Kidney (tissue), 14 donors: Measurements from ENCODE around the gene LRP10. TPM values are rescaled to one million over a fixed set of nuclear protein-coding genes. Genes with fewer than 3 reads are reported as not detected.

ENCODE experiments used
- DNase-seq, 5 donors: peaks; one replicate each; pipeline ENCODE4 v3.0.0-alpha.2; 2013 to 2020
- FAIRE-seq: peaks from 2 replicates; lab custom pipeline; 2012; peaks lifted over from hg19 to GRCh38; lab: Jason Lieb, UNC
- H3K27ac ChIP-seq, 2 donors: one replicate each; pipeline ENCODE4 v1.7.0; 2013; ENCODE audit warnings: low read depth in 2 of 2, low read length in 2 of 2, inconsistent platforms in 1 of 2
- H3K27me3 ChIP-seq: one replicate; pipeline ENCODE4 v1.7.1; 2013; ENCODE audit warnings: low read length, inconsistent platforms; ENCODE audit not compliant: control insufficient read depth, insufficient read depth
- H3K36me3 ChIP-seq, 3 donors: one replicate each; pipeline versions ENCODE4 v1.7.0 to v1.7.1; 2013; ENCODE audit warnings: low read length in 3 of 3, control low read depth in 1 of 3, inconsistent platforms in 1 of 3; ENCODE audit not compliant: insufficient read depth in 3 of 3, control insufficient read depth in 2 of 3
- H3K4me1 ChIP-seq, 3 donors: one replicate each; pipeline versions ENCODE4 v1.7.0 to v1.7.1; 2013; ENCODE audit warnings: low read length in 3 of 3, inconsistent platforms in 1 of 3, low read depth in 1 of 3; ENCODE audit not compliant: control insufficient read depth in 2 of 3, insufficient read depth in 2 of 3
- H3K4me3 ChIP-seq, 3 donors: one replicate each; pipeline versions ENCODE4 v1.7.0 to v1.8.1; 2013; ENCODE audit warnings: low read length in 3 of 3, control low read depth in 1 of 3, inconsistent platforms in 1 of 3
- H3K9ac ChIP-seq, 3 donors: one replicate each; pipeline versions ENCODE4 v1.7.0 to v1.7.1; 2013; ENCODE audit warnings: low read length in 3 of 3, control low read depth in 1 of 3, inconsistent platforms in 1 of 3
- H3K9me3 ChIP-seq, 3 donors: one replicate each; pipeline versions ENCODE4 v1.7.0 to v1.7.1; 2013; ENCODE audit warnings: low read length in 3 of 3, control low read depth in 1 of 3, inconsistent platforms in 1 of 3; ENCODE audit not compliant: control insufficient read depth in 2 of 3, insufficient read depth in 1 of 3
- CTCF ChIP-seq: IDR thresholded peaks from 3 replicates; pipeline ENCODE4 v1.5.1; 2012; ENCODE audit warnings: mild to moderate bottlenecking, moderate library complexity, borderline replicate concordance; ENCODE audit not compliant: insufficient read depth; ENCODE audit errors: extremely low read depth
- intact Hi-C: fragments of 100-400 bp; cut with DNase I; formaldehyde crosslinking; loops from one replicate; pipeline ENCODE4 v1.11.1; 2022
- polyA plus RNA-seq: library from polyadenylated mRNA; stranded (reverse); fragments of 350-450 nt; fragmentation: Illumina TruSeq; extraction: RNeasy Lipid Tissue Mini Kit (QIAGEN cat#74804); gene quantifications from one replicate; pipeline ENCODE4 v1.2.3, GENCODE V29; 2014; ENCODE audit warnings: low read depth, low replicate concordance; ENCODE audit not compliant: insufficient read depth
- total RNA-seq: library from RNA; stranded (reverse); fragmentation: NEBNext Ultra II Directional; extraction: Animal tissue kit (Norgen Biotek cat#: 25700); gene quantifications from one replicate; pipeline ENCODE4 v1.2.1, GENCODE V29; 2021
- donor health status: control.
- donor health status: control.
- donor health status: control.
- donor health status: control.
- donor health status: control.
- donor health status: DM: yes; HTN: yes; CAD: no.
- donor health status: Normal renal cell carcinoma (clear cell type).

LRP10 gene
- total and polyA plus RNA-seq, 2 donors from 2014 or later, result 74.7 to 207 TPM

- DNase-seq (no peak), FAIRE-seq (no peak)
- no peak overlapping the region for H3K9ac ChIP-seq
- H3K36me3 ChIP-seq, result peaks cover 11 to 34% (median 30%) of the 10 kb centered on the region in 3 donors
- intact Hi-C loops, result no loop called here
- no peaks in the 10 kb centered on the region for H3K27me3 ChIP-seq
- no peak overlapping the region for H3K4me3 ChIP-seq
- no peak overlapping the region for H3K27ac ChIP-seq
- H3K9me3 ChIP-seq, result no peaks in the 10 kb centered on the region
- no peak for TF ChIP-seq CTCF
- peaks cover 0 to 11% (median 0%) of the 10 kb centered on the region in 3 donors for H3K4me1 ChIP-seq
Observed at GRCh38 chr14:22925513-22925912, 54.0 kb downstream of the LRP10 start.

GRCh38 chr14:22926316-22926715, 54.8 kb downstream of the LRP10 start:
- Histone ChIP-seq H3K27ac (no peak overlapping the region), H3K9me3 (no peaks in the 10 kb centered on the region), H3K4me3 (no peak overlapping the region), H3K4me1 (peaks cover 0 to 11% (median 0%) of the 10 kb centered on the region in 3 donors), H3K9ac (no peak overlapping the region), H3K27me3 (no peaks in the 10 kb centered on the region), H3K36me3 (peaks cover 11 to 26% (median 24%) of the 10 kb centered on the region in 3 donors)
- TF ChIP-seq CTCF, result no peak
- intact Hi-C loops, result no loop called here
- no peak for DNase-seq
- no peak for FAIRE-seq

- Histone ChIP-seq H3K4me1 (peaks cover 0 to 11% (median 0%) of the 10 kb centered on the region in 3 donors), H3K27me3 (no peaks in the 10 kb centered on the region), H3K27ac (peak overlapping the region; percentile 68 to 94), H3K36me3 (peaks cover 11 to 15% (median 12%) of the 10 kb centered on the region in 3 donors), H3K4me3 (peak overlapping the region; percentile 88 to 94 (median 91)), H3K9me3 (no peaks in the 10 kb centered on the region), H3K9ac (peak overlapping the region; percentile 89 to 97 (median 91))
- no peak for TF ChIP-seq CTCF
- intact Hi-C loops, result no loop called here
- DNase-seq (peak in 1 of 5 donors; percentile 12), FAIRE-seq (no peak)
Observed at GRCh38 chr14:22928237-22929103, 56.9 kb downstream of the LRP10 start.
